ENCODE measurements around the gene MAP3K20. TPM values are rescaled to one million over a fixed set of nuclear protein-coding genes. Genes with fewer than 3 reads are reported as not detected.
"Not testable (repeated sequence)": the region's sequence is repeated elsewhere in the genome, so short reads cannot be mapped to it uniquely, and the experiment has no call there.

MAP3K20 gene
- polyA plus RNA-seq, 4 donors = 24.2 to 26.9 (median 25.1) TPM

DNA sequence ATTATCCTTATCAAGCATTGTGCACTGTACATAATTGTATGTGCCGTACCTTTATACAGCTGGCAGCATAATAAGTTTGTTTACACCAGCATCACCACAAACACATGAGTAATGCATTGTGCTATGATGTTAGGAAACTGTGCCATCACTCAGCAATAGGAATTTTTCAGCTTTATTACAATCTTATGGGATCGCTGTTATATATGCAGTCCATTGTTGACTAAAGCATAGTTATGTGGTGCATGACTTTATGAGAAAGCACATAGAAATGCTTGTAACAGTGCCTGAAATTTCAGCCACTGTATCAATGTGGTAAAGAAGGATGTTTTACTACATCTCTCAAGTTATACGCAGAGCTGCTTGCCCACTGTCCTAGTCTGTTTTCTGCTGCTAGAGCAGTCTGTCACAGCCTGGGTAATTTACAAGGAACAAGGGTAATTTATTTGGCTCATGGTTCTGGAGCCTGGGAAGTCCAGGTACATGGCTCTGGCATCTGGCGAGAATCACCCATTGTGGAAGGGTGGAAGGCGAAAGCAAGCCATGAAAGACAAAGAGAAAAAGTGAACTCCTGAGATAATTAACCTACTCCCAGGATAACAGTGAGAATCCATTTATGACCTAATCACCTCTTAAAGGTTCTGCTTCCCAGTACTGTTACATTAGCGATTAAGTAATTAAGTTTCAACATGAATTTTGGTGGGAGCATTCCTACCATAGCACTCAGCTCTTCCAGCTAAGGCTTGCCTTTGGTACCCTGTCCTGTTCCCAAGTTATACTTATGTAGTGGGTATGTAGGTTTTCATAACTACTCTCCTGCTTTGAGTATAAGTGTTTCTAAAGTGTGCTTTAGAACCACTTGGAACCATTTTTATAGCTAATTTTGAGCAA lies 4.6 kb downstream of the MAP3K20 start:
- no peak for DNase-seq (ENCODE audit: low read depth in 4 of 4, low spot score in 2 of 4)

GRCh38 chr2:173086518-173087213 lies 11.0 kb downstream of the MAP3K20 start:
- no peak for DNase-seq (ENCODE audit: low read depth in 4 of 4, low spot score in 2 of 4)

DNA sequence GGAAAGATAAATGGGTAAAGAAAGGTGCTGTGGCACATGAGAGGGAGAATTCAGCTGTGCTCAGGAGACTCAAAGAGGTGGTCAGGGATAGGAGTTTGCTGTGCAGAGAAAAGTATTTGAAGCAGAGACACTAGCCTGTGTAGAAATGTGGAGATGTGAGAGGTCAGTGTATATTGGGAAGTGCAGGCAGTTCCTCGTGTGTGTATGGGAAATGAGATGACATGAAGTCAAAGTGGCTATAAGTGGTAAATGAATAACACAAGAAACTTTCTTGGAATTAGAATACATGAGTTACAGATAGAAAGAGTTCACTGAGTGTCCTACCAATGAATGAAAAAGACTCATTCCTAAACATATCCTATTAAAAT lies 11.6 kb downstream of the MAP3K20 start:
- DNase-seq (ENCODE audit: low read depth in 4 of 4, low spot score in 2 of 4) = no peak

GRCh38 chr2:173087793-173088496 lies 12.3 kb downstream of the MAP3K20 start:
- no peak for DNase-seq (ENCODE audit: low read depth in 4 of 4, low spot score in 2 of 4)

DNA sequence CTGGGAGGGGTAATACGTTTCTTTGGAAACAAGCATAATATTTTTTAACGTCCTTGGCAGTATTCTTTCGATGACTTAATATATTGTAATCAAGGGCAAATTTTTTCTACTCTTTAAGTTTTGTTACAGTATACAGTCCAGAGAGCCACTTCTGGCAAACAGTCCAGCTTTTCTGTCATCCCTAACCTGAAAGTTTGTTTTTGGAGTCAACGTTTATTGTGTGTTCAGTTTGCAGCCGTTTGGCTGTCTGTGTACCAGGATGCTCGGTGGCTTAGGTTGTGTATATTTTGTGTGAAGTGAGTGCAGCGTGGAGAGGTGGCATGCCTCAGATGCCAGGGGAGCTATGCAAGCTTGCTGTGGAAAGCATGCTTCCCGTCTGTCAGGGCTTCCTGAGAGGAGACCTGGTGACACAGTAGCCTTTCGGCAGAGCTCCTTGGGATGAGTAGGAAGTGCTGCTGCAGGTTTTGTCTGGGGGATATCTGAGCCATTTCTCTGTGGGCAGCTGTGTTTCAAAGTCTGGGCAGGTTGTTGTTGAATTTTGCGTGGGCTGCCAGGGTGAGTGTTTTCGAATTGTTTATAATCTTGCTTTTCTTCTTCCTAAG lies 14.7 kb downstream of the MAP3K20 start:
- DNase-seq (ENCODE audit: low read depth in 4 of 4, low spot score in 2 of 4) = no peak

GRCh38 chr2:173090973-173091660 lies 15.5 kb downstream of the MAP3K20 start:
- no peak for DNase-seq (ENCODE audit: low read depth in 4 of 4, low spot score in 2 of 4)

- DNase-seq (ENCODE audit: low read depth in 4 of 4, low spot score in 2 of 4) = no peak
These were observed 16.3 kb downstream of the MAP3K20 start for GRCh38 chr2:173091910-173092309.

- DNase-seq (ENCODE audit: low read depth in 4 of 4, low spot score in 2 of 4) = no peak
These were observed 17.3 kb downstream of the MAP3K20 start for GRCh38 chr2:173092844-173093402.

- DNase-seq (ENCODE audit: low read depth in 4 of 4, low spot score in 2 of 4) = not testable (repeated sequence)
These were observed 18.0 kb downstream of the MAP3K20 start for GRCh38 chr2:173093617-173094016.

DNA sequence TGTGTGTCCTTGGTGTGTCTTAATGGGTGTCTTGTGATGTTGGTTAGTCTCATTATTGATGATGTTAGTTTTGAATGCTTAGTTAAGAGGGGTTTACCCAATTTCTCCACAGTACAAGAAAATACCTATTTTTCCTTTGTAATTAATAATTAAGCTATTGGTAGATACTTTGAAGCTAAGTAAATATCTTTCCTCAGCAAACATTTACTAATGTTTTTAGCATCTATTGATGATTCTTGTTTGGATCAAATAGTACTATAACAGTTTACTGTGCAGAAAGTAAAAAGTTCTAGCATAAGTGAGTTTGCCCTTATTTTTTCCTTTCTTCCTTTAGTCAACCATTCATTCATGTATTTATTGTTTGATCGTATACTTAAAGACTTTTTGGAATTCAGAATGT lies 19.1 kb downstream of the MAP3K20 start:
- no peak for DNase-seq (ENCODE audit: low read depth in 4 of 4, low spot score in 2 of 4)

GRCh38 chr2:173095356-173095755 lies 19.7 kb downstream of the MAP3K20 start:
- no peak for DNase-seq (ENCODE audit: low read depth in 4 of 4, low spot score in 2 of 4)

- no peak for DNase-seq (ENCODE audit: low read depth in 4 of 4, low spot score in 2 of 4)
These were observed 23.6 kb downstream of the MAP3K20 start for GRCh38 chr2:173099271-173099670.

DNA sequence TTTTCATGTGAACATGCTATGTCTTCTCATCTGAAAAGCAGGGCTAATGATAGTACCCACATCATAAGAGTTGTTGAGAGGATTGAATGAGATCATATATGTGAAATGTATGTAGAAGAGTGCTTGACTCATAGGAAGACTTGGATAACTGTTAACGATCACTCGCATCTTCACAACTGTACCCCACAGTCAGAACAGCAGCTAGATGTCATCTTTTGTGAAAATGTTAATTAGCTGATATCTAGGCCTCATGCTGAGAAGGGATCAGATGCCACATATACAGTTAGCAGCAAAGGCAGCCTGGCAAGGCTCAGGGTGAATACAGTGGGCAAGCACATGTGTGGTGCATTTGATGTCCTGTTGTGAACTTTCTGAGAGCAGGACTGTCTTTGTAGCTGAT lies 24.2 kb downstream of the MAP3K20 start:
- DNase-seq (ENCODE audit: low read depth in 4 of 4, low spot score in 2 of 4) = no peak

GRCh38 chr2:173101687-173102086 lies 26.0 kb downstream of the MAP3K20 start:
- no peak for DNase-seq (ENCODE audit: low read depth in 4 of 4, low spot score in 2 of 4)

DNA sequence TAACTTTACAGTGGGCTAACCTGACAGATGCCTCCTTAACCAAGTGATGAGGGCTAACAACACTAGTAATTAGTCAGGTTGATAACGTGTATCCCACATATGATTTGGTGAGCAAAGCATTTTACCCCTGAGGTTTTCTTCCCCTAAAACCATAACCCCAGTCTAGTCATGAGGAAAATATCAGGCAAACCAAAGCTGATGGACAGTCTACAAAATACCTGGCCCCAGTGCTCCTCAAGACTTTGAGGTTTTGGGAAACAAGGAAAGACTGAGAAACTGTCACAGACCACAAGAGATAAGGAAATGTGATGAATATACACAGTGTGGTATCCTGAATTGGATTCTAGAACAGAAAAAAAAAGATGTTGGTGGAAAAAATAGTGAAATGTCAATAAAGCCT lies 28.5 kb downstream of the MAP3K20 start:
- no peak for DNase-seq (ENCODE audit: low read depth in 4 of 4, low spot score in 2 of 4)

- no peak for DNase-seq (ENCODE audit: low read depth in 4 of 4, low spot score in 2 of 4)
These were observed 31.4 kb downstream of the MAP3K20 start for GRCh38 chr2:173106959-173107628.

DNA sequence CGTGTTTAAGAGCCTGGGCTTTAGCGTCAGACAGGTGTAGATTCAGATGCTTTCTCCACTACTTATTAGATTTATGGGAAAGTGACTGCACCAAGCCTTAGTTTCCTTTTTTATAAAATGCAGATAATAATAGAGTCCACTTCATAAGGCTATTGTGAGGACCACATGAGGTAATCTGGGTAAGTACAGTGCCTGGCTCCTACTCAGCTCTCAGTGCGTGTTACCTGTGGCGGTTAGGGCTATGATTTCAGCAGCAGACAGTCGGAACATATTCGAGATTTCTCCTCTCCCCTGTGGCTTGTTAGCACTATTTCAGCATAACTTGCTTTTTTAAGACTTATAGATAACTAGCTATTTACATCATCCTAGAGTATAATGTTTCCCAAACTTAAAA lies 32.0 kb downstream of the MAP3K20 start:
- DNase-seq (ENCODE audit: low read depth in 4 of 4, low spot score in 2 of 4) = no peak

DNA sequence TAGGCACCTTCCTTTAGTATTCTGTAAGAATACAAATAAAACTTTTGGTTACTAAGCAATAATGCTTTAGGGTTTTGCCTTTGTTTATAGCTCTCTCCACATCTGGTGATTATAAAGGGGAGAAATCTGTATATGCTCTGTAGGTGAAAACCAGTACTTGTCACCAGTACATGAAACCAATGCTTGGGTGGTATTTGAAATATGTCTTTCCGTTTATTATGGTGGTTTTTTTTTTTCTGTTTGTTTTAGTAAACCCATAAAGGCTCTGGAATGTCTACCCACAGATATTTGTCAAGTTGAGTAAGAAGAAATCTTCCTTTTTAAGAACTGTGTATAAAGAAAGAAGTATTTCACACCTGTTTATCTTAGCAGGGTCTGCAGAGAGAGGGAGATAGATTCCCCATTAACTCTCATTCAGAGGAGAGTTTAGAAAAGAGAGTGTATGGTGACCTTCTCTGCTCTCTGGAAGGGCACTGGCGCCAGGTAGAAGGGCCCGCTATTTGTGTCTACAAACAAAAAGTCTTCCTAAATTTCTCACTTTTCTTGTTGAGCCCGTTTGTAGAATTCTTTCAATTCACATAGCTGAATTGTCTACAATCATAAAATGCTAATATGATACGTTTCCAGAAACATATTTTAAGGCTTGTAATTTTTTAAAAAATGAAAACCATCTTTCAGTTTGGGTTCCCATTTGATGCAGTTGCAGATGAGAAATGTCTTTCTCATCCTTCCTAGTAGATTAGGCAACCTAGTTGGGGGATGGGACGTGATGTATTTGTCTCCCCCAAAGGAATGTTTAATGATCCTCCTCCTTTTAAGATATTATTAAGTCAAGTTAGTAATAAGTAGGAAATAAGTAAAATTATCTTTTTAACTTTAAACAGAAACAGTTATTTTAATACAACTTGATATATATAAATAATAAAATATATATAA lies 33.9 kb downstream of the MAP3K20 start:
- no peak for DNase-seq (ENCODE audit: low read depth in 4 of 4, low spot score in 2 of 4)
